Smooth muscle cell (in vitro differentiated cells): ENCODE results near the gene GGCT. TPM values are rescaled to one million over a fixed set of nuclear protein-coding genes. Genes with fewer than 3 reads are reported as not detected.

Experiments used
- DNase-seq: peaks from one replicate; lab custom pipeline; 2025; ENCODE audit not compliant: unreplicated experiment; lab: John Stamatoyannopoulos, UW
- H2AFZ ChIP-seq: fragments of 200-600 bp; sonication (generic); 2 replicates; pipeline ENCODE4 v1.6.0; 2016; ENCODE audit warnings: antibody characterized with exemption, low read depth, mild to moderate bottlenecking
- H3F3A ChIP-seq: fragments of 200-600 bp; sonication (generic); 2 replicates; pipeline ENCODE4 v1.6.0; 2017; ENCODE audit warnings: antibody characterized with exemption, low read depth
- H3K27ac ChIP-seq: fragments of 200-600 bp; sonication (generic); 2 replicates; pipeline ENCODE4 v1.5.1; 2016; ENCODE audit warnings: low read depth, mild to moderate bottlenecking
- H3K27me3 ChIP-seq: fragments of 200-600 bp; sonication (generic); 2 replicates; pipeline ENCODE4 v1.6.1; 2016; ENCODE audit warnings: low read depth, mild to moderate bottlenecking
- H3K36me3 ChIP-seq: fragments of 200-600 bp; sonication (generic); 2 replicates; pipeline ENCODE4 v1.5.1; 2016; ENCODE audit warnings: low read depth
- H3K4me1 ChIP-seq: fragments of 200-600 bp; sonication (generic); 2 replicates; pipeline ENCODE4 v1.5.1; 2016; ENCODE audit warnings: low read depth
- H3K4me2 ChIP-seq: fragments of 200-600 bp; sonication (generic); 2 replicates; pipeline ENCODE4 v1.6.0; 2016; ENCODE audit warnings: mild to moderate bottlenecking
- H3K4me3 ChIP-seq: fragments of 200-600 bp; sonication (generic); 2 replicates; pipeline ENCODE4 v1.5.1; 2016; ENCODE audit warnings: mild to moderate bottlenecking
- H3K79me2 ChIP-seq: fragments of 200-600 bp; sonication (generic); 2 replicates; pipeline ENCODE4 v1.6.0; 2016; ENCODE audit warnings: low read depth, mild to moderate bottlenecking
- H3K9ac ChIP-seq: fragments of 200-600 bp; sonication (generic); 2 replicates; pipeline ENCODE4 v1.6.0; 2016; ENCODE audit warnings: low read depth
- H3K9me3 ChIP-seq: fragments of 200-600 bp; sonication (generic); replicated peaks from 2 replicates; pipeline ENCODE4 v1.5.1; 2016; ENCODE audit warnings: low read depth
- H4K20me1 ChIP-seq: fragments of 200-600 bp; sonication (generic); 2 replicates; pipeline ENCODE4 v1.6.0; 2016; ENCODE audit warnings: low read depth
- WGBS: methylation state at CpG from one replicate; pipeline ENCODE4 v1.1.7; 2016; ENCODE audit warnings: low lambda C conversion rate; 5-methylcytosine and 5-hydroxymethylcytosine counted together
- polyA plus RNA-seq: library from polyadenylated mRNA; unstranded; fragments of >200 nt; fragmentation: Nextera tagmentation; extraction: Ambion mirVana; gene quantifications from 2 replicates; pipeline ENCODE4 v1.2.1, GENCODE V29; 2016
- total RNA-seq: library from RNA; depleted of rRNA; stranded (reverse); fragments of >200 nt; gene quantifications from 2 replicates; pipeline ENCODE4 v1.2.3, GENCODE V29; 2014
- TF ChIP-seq, protein P1 (sequence below): fragments of 200-600 bp; sonication (generic); IDR thresholded peaks from 2 replicates; pipeline ENCODE4 v1.5.1; 2017; ENCODE audit warnings: borderline replicate concordance, mild to moderate bottlenecking, antibody characterized with exemption; ENCODE audit not compliant: insufficient read depth, poor library complexity, severe bottlenecking

GGCT gene
- total and polyA plus RNA-seq, 2 experiments from 2014 or later, result 36.9 to 53.1 TPM

DNA sequence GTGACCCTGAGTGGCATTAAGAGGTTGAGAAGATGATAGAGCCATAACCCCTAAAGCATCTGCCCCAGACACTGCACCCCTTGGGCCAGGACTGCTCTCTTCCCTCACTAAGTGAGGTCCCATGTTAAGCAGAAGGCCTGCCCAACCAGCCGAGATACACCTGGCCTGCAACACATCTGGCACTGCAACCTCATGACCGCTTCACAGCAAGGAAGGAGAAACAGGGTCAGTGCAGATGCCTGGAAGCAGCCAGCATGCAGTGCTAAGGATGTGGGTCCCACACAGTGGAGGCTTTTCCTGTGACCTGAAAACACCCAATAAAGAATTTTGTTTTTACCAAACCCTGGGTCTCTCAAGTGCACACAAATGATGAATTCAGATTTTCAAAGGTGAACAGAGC lies 33.4 kb downstream of the GGCT start:
- Histone ChIP-seq H3K79me2 (peaks cover 17% of the 10 kb centered on the region), H3K36me3 (no peaks in the 10 kb centered on the region), H3K4me3 (no peak overlapping the region), H3K27ac (peak overlapping the region; percentile 90), H3K9me3 (no peaks in the 10 kb centered on the region), H3K9ac (peak overlapping the region; percentile 66), H3K27me3 (no peaks in the 10 kb centered on the region), H2AFZ (no peak overlapping the region), H3K4me2 (peak overlapping the region; percentile 78), H4K20me1 (peaks cover 21% of the 10 kb centered on the region), H3K4me1 (peaks cover 31% of the 10 kb centered on the region), H3F3A (peaks cover 60% of the 10 kb centered on the region)
- 79% methylated on average over 2 of the region's 2 CpGs for WGBS
- no peak for DNase-seq
- TF ChIP-seq, protein P1, sequence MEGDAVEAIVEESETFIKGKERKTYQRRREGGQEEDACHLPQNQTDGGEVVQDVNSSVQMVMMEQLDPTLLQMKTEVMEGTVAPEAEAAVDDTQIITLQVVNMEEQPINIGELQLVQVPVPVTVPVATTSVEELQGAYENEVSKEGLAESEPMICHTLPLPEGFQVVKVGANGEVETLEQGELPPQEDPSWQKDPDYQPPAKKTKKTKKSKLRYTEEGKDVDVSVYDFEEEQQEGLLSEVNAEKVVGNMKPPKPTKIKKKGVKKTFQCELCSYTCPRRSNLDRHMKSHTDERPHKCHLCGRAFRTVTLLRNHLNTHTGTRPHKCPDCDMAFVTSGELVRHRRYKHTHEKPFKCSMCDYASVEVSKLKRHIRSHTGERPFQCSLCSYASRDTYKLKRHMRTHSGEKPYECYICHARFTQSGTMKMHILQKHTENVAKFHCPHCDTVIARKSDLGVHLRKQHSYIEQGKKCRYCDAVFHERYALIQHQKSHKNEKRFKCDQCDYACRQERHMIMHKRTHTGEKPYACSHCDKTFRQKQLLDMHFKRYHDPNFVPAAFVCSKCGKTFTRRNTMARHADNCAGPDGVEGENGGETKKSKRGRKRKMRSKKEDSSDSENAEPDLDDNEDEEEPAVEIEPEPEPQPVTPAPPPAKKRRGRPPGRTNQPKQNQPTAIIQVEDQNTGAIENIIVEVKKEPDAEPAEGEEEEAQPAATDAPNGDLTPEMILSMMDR, result no peak

DNA sequence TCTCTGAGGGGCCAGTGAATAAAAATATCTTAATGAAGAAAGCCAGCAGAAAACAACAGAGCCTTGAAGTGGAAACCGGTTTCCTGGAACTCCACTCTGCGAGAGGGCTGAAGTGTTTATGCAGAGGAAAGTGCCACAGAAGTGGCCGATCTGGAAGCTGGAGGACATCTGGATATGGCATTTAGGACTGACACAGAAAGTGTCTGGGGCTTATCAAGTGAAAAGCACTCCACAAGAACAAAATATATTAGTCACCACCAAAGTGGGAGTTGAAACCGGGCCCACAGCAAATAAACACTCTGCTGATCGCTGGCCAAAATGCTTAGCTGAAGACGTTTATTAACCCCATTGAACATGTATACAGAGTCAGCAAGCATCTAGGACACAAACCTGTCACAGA lies 33.9 kb downstream of the GGCT start:
- TF ChIP-seq, protein P1, result no peak
- H2AFZ ChIP-seq, result no peak overlapping the region
- no peak overlapping the region for H3K4me3 ChIP-seq
- no peak for DNase-seq
- H3K36me3 ChIP-seq, result no peaks in the 10 kb centered on the region
- peak overlapping the region; percentile 90 for H3K27ac ChIP-seq
- peaks cover 59% of the 10 kb centered on the region for H3F3A ChIP-seq
- H3K9ac ChIP-seq, result peak overlapping the region; percentile 66
- peaks cover 17% of the 10 kb centered on the region for H3K79me2 ChIP-seq
- 4% methylated on average over 6 of the region's 6 CpGs for WGBS
- peaks cover 31% of the 10 kb centered on the region for H3K4me1 ChIP-seq
- H3K9me3 ChIP-seq, result no peaks in the 10 kb centered on the region
- H3K4me2 ChIP-seq, result peak overlapping the region; percentile 78
- H3K27me3 ChIP-seq, result no peaks in the 10 kb centered on the region
- peaks cover 21% of the 10 kb centered on the region for H4K20me1 ChIP-seq

DNA sequence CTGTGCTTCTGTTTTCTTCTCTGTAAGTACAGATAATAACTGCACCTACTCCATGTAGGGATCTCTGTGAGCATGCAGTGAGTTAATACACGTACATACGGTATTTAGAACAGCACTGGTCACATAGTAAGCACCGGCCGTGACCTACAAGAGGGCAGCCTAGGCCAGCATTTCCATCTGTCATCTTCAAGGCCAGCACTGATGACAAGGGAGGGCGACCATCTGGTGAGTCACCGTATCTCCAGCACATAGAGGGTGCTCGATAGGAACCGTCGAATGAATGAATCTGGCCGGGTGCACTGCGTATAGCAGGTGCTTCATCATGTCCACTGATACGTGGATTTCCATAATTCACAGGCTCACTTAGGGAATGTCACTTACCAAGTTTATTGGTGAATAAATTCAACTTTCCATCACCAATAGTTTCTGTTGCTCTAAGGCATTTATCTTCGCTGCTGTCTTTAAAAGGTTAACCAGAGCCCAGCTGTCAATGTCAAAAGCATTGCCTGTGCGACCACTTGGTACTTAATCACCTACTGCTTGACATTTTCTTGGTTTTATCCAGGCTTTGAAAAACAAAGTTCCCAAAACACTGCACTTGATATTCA lies 34.4 kb downstream of the GGCT start:
- no peaks in the 10 kb centered on the region for H3K36me3 ChIP-seq
- WGBS, result 34% methylated on average over 14 of the region's 14 CpGs
- no peaks in the 10 kb centered on the region for H3K9me3 ChIP-seq
- peaks cover 18% of the 10 kb centered on the region for H3K79me2 ChIP-seq
- peak overlapping the region; percentile 66 for H3K9ac ChIP-seq
- no peak for DNase-seq
- H3K27ac ChIP-seq, result peak overlapping the region; percentile 90
- H3K4me2 ChIP-seq, result peak overlapping the region; percentile 78
- no peak overlapping the region for H3K4me3 ChIP-seq
- H4K20me1 ChIP-seq, result peaks cover 16% of the 10 kb centered on the region
- peaks cover 59% of the 10 kb centered on the region for H3F3A ChIP-seq
- TF ChIP-seq, protein P1, result no peak
- H3K27me3 ChIP-seq, result no peaks in the 10 kb centered on the region
- peaks cover 31% of the 10 kb centered on the region for H3K4me1 ChIP-seq
- H2AFZ ChIP-seq, result no peak overlapping the region

DNA sequence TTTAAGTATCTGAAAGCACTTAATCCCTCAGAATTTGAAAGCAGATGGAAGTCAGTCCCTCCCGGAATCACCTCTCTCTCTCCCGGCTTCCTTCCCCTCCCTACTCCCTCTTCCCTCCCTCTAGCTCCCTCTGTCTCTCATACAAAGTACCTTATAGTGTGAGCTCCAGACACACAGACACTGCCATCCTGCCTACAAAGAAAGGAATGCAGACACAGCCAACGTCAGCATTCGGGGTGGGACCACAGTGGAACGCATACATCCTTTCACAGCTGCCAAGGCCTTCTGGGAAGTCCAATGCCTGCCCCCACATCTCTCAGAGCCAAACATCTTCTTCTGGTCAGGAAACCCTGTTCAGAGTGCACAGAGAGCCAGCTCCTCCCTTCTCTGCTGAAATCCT lies 35.3 kb downstream of the GGCT start:
- 0% methylated on average over 5 of the region's 5 CpGs for WGBS
- H3K4me3 ChIP-seq, result no peak overlapping the region

More for the DNA sequence above, 35.3 kb downstream of the GGCT start:
- Histone ChIP-seq H2AFZ (no peak overlapping the region), H3K4me1 (peaks cover 31% of the 10 kb centered on the region), H3K79me2 (peaks cover 26% of the 10 kb centered on the region), H3K9ac (peak overlapping the region; percentile 76), H3K9me3 (no peaks in the 10 kb centered on the region), H3F3A (peaks cover 61% of the 10 kb centered on the region), H3K27me3 (no peaks in the 10 kb centered on the region), H4K20me1 (peaks cover 14% of the 10 kb centered on the region), H3K27ac (peak overlapping the region; percentile 90), H3K4me2 (peak overlapping the region; percentile 73), H3K36me3 (no peaks in the 10 kb centered on the region)
- TF ChIP-seq, protein P1, result peak; percentile 30
- peak; percentile 23 for DNase-seq
